HCT116 (cell line): ENCODE data around the gene TMEM121B. TPM values are rescaled to one million over a fixed set of nuclear protein-coding genes. Genes with fewer than 3 reads are reported as not detected.

ENCODE experiments used
- ATAC-seq: fragments of 200-7000 bp; cut with Tn5 transposase; 2 replicates; pipeline ENCODE4 v1.9.1; 2020; ENCODE audit warnings: mild to moderate bottlenecking, moderate library complexity
- BruUV-seq: library from RNA; stranded (reverse); fragments of 400-500 nt; replicated peaks from 2 replicates; lab custom pipeline; 2021; lab: Mats Ljungman, UMichigan
- CTCF ChIA-PET: fragments of 300-600 bp; sonication (Branson Sonifier 250); formaldehyde crosslinking; loops from one replicate; lab custom pipeline; 2021; ENCODE audit warnings: antibody characterized with exemption; lab: Charles Lee
- POLR2A ChIA-PET: fragments of 300-600, 350-600 bp; sonication (Branson Sonifier 250); formaldehyde crosslinking; loops from one replicate; lab custom pipeline; 2021; ENCODE audit warnings: antibody characterized with exemption; lab: Charles Lee
- RAD21 ChIA-PET, 2 experiments: fragments of 300-600 bp; sonication (Branson Sonifier 250); formaldehyde crosslinking; loops; one replicate each; lab custom pipeline; 2023; ENCODE audit warnings: low total read pairs in 2 of 2; ENCODE audit not compliant: uncharacterized antibody in 2 of 2, unreplicated experiment in 2 of 2, low non-redundant PET in 1 of 2; lab: Charles Lee
- DNase-seq: peaks from one replicate; pipeline ENCODE4 v3.0.0-alpha.2; 2010; ENCODE audit warnings: low read depth, low spot score
- H2AFZ ChIP-seq: fragments of 200-600 bp; shearing (Covaris generic), sonication (generic); 2 replicates; pipeline ENCODE4 v1.6.1; 2017; ENCODE audit warnings: low read depth, mixed run types, mixed read lengths, antibody characterized with exemption, low read length; ENCODE audit not compliant: poor library complexity, severe bottlenecking
- H3K27ac ChIP-seq: 2 replicates; pipeline ENCODE4 v1.5.1; 2012; ENCODE audit warnings: low read depth, low read length
- H3K27me3 ChIP-seq: fragments of 200-600 bp; sonication (generic); 2 replicates; pipeline ENCODE4 v1.6.1; 2016; ENCODE audit warnings: mixed run types, low read length, mixed read lengths; ENCODE audit not compliant: insufficient read depth
- H3K36me3 ChIP-seq, 2 experiments: fragments of 200-500 bp in 1 of 2; fragments of 200-600 bp in 1 of 2; sonication (Bioruptor generic) in 1 of 2; sonication (generic) in 1 of 2; 2 replicates each; pipeline versions ENCODE4 v1.5.1 to v1.6.1; 2014 to 2016; ENCODE audit warnings: low read length in 2 of 2, inconsistent platforms in 1 of 2, mixed read lengths in 1 of 2, mixed run types in 1 of 2; ENCODE audit not compliant: insufficient read depth in 2 of 2, control insufficient read depth in 1 of 2
- H3K4me1 ChIP-seq, 2 experiments: fragments of 200-600 bp in 1 of 2; sonication (generic) in 1 of 2; 2 replicates each; pipeline versions ENCODE4 v1.5.1 to v1.6.1; 2012 to 2017; ENCODE audit warnings: low read length in 2 of 2, inconsistent platforms in 1 of 2, mild to moderate bottlenecking in 1 of 2, mixed read lengths in 1 of 2, mixed run types in 1 of 2, moderate library complexity in 1 of 2; ENCODE audit not compliant: insufficient read depth in 2 of 2, control insufficient read depth in 1 of 2
- H3K4me2 ChIP-seq: fragments of 200-600 bp; sonication (generic); 2 replicates; pipeline ENCODE4 v1.6.1; 2017; ENCODE audit warnings: mixed run types, low read length, mixed read lengths
- H3K4me3 ChIP-seq, 2 experiments: fragments of 200-600 bp in 1 of 2; sonication (generic) in 1 of 2; replicated peaks in 1 of 2; 2 replicates each; pipeline ENCODE4 v1.5.1; 2011 to 2016; ENCODE audit warnings: low read length in 2 of 2, control low read depth in 1 of 2, low read depth in 1 of 2, mild to moderate bottlenecking in 1 of 2, mixed read lengths in 1 of 2, mixed run types in 1 of 2
- H3K79me2 ChIP-seq: fragments of 200-600 bp; sonication (generic); 2 replicates; pipeline ENCODE4 v1.6.1; 2017; ENCODE audit warnings: mild to moderate bottlenecking, mixed run types, low read length, moderate library complexity, mixed read lengths; ENCODE audit not compliant: insufficient read depth
- H3K9ac ChIP-seq: fragments of 200-600 bp; sonication (generic); 2 replicates; pipeline ENCODE4 v1.6.1; 2016; ENCODE audit warnings: low read length, mixed read lengths
- H3K9me2 ChIP-seq: fragments of 200-600 bp; sonication (generic), shearing (Covaris generic); 2 replicates; pipeline ENCODE4 v1.6.1; 2017; ENCODE audit warnings: mixed run types, mild to moderate bottlenecking, moderate library complexity; ENCODE audit not compliant: insufficient read depth
- H3K9me3 ChIP-seq, 2 experiments: fragments of 200-500 bp in 1 of 2; fragments of 200-600 bp in 1 of 2; sonication (Bioruptor generic) in 1 of 2; sonication (generic) in 1 of 2; 2 replicates each; pipeline ENCODE4 v1.6.1; 2014 to 2017; ENCODE audit warnings: low read length in 2 of 2, mixed read lengths in 2 of 2, inconsistent platforms in 1 of 2, low read depth in 1 of 2, mild to moderate bottlenecking in 1 of 2, mixed run types in 1 of 2, moderate library complexity in 1 of 2; ENCODE audit not compliant: control insufficient read depth in 1 of 2, insufficient read depth in 1 of 2
- H4K20me1 ChIP-seq: fragments of 200-600 bp; sonication (generic), shearing (Covaris generic); 2 replicates; pipeline ENCODE4 v1.6.1; 2017; ENCODE audit warnings: mixed run types, mild to moderate bottlenecking, moderate library complexity; ENCODE audit not compliant: insufficient read depth
- CEBPB ChIP-seq: IDR thresholded peaks from 2 replicates; pipeline ENCODE4 v1.6.1; 2012; ENCODE audit warnings: low read depth
- EGR1 ChIP-seq: IDR thresholded peaks from 2 replicates; pipeline ENCODE4 v1.6.1; 2012; ENCODE audit warnings: low read depth
- EZH2phosphoT487 ChIP-seq: fragments of 200-600 bp; IDR thresholded peaks from 2 replicates; pipeline ENCODE4 v1.6.1; 2018; ENCODE audit warnings: antibody characterized with exemption, borderline replicate concordance
- FOSL1 ChIP-seq: IDR thresholded peaks from 2 replicates; pipeline ENCODE4 v1.6.1; 2012; ENCODE audit warnings: low read depth
- JUND ChIP-seq: IDR thresholded peaks from 2 replicates; pipeline ENCODE4 v1.6.1; 2012
- POLR2A ChIP-seq: IDR thresholded peaks from 2 replicates; pipeline ENCODE4 v1.7.0; 2011; ENCODE audit warnings: borderline replicate concordance; ENCODE audit not compliant: insufficient read depth, insufficient read length; ENCODE audit errors: extremely low read depth
- SIN3A ChIP-seq: IDR thresholded peaks from 2 replicates; pipeline ENCODE4 v1.6.1; 2012; ENCODE audit warnings: low read depth
- TCF7L2 ChIP-seq: IDR thresholded peaks from 2 replicates; pipeline ENCODE4 v1.7.0; 2011; ENCODE audit warnings: borderline replicate concordance, inconsistent platforms; ENCODE audit not compliant: insufficient read depth, insufficient read length; ENCODE audit errors: extremely low read depth
- YY1 ChIP-seq: IDR thresholded peaks from 2 replicates; pipeline ENCODE4 v1.6.1; 2011; ENCODE audit warnings: low read length, low read depth, moderate library complexity, mild to moderate bottlenecking; ENCODE audit not compliant: insufficient replicate concordance; ENCODE audit errors: extremely low read depth
- intact Hi-C: fragments of 100-400 bp; cut with micrococcal nuclease; formaldehyde crosslinking; loops from 2 replicates; pipeline ENCODE4 v1.10.0; 2022
- total RNA-seq: library from RNA; stranded (reverse); gene quantifications from one replicate; pipeline ENCODE4 v1.2.1, GENCODE V29; 2021; ENCODE audit not compliant: unreplicated experiment
- TF ChIP-seq, protein P1 (sequence below): IDR thresholded peaks from 2 replicates; pipeline ENCODE4 v1.6.1; 2011; ENCODE audit warnings: mild to moderate bottlenecking, low read length, moderate library complexity; ENCODE audit not compliant: insufficient replicate concordance; ENCODE audit errors: extremely low read depth
- TF ChIP-seq, protein P2 (sequence below): IDR thresholded peaks from 2 replicates; pipeline ENCODE4 v1.6.1; 2012; ENCODE audit warnings: low read depth

TMEM121B gene
- total RNA-seq, 1 experiment from 2014 or later: 0.57 TPM

- H3K9ac ChIP-seq: no peak overlapping the region
- no peak overlapping the region for H3K4me3 ChIP-seq
- H4K20me1 ChIP-seq: no peaks in the 10 kb centered on the region
- H3K79me2 ChIP-seq: peaks cover 38% of the 10 kb centered on the region
- H3K9me3 ChIP-seq: no peaks in the 10 kb centered on the region
- H3K9me2 ChIP-seq: no peaks in the 10 kb centered on the region
- H2AFZ ChIP-seq: no peak overlapping the region
- TF ChIP-seq EZH2phosphoT487 (no peak), TCF7L2 (no peak), EGR1 (no peak)
- TF ChIP-seq, protein P1, sequence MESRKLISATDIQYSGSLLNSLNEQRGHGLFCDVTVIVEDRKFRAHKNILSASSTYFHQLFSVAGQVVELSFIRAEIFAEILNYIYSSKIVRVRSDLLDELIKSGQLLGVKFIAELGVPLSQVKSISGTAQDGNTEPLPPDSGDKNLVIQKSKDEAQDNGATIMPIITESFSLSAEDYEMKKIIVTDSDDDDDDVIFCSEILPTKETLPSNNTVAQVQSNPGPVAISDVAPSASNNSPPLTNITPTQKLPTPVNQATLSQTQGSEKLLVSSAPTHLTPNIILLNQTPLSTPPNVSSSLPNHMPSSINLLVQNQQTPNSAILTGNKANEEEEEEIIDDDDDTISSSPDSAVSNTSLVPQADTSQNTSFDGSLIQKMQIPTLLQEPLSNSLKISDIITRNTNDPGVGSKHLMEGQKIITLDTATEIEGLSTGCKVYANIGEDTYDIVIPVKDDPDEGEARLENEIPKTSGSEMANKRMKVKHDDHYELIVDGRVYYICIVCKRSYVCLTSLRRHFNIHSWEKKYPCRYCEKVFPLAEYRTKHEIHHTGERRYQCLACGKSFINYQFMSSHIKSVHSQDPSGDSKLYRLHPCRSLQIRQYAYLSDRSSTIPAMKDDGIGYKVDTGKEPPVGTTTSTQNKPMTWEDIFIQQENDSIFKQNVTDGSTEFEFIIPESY: no peak
- no TSS peak for BruUV-seq
- ChIA-PET RAD21 (no interaction called here), CTCF (interaction anchor here (1.4 kb wide), 1 partner anchor 26 kb away, joined by 5 read pairs; no protein-coding TSS in a partner anchor), POLR2A (interaction anchor here (0.8 kb wide), 1 partner anchor 12 kb away, joined by 3 read pairs; no protein-coding TSS in a partner anchor)
- H3K4me1 ChIP-seq: no peaks in the 10 kb centered on the region
- H3K27ac ChIP-seq: no peak overlapping the region
- no peaks in the 10 kb centered on the region for H3K27me3 ChIP-seq
- intact Hi-C loops: no loop called here
- peaks cover 28 to 33% of the 10 kb centered on the region in 2 experiments; a peak in 3 of 4 replicates for H3K36me3 ChIP-seq
- no peak overlapping the region for H3K4me2 ChIP-seq
- ATAC-seq (no peak), DNase-seq (no peak)
Measured at GRCh38 chr22:17145021-17145680, 24.0 kb upstream of the TMEM121B start.

- RAD21 ChIA-PET: no interaction called here
- intact Hi-C loops: no loop called here
- H3K4me1 ChIP-seq: no peaks in the 10 kb centered on the region
- no peak overlapping the region for H3K4me3 ChIP-seq
- CTCF ChIA-PET: no interaction called here
- peaks cover 28 to 32% of the 10 kb centered on the region in 2 experiments; a peak in 3 of 4 replicates for H3K36me3 ChIP-seq
- H3K27me3 ChIP-seq: no peaks in the 10 kb centered on the region
- TF ChIP-seq TCF7L2 (no peak), SIN3A (no peak), EGR1 (no peak), YY1 (no peak), CEBPB (no peak), FOSL1 (no peak), JUND (no peak), POLR2A (no peak)
- TF ChIP-seq, protein P2, sequence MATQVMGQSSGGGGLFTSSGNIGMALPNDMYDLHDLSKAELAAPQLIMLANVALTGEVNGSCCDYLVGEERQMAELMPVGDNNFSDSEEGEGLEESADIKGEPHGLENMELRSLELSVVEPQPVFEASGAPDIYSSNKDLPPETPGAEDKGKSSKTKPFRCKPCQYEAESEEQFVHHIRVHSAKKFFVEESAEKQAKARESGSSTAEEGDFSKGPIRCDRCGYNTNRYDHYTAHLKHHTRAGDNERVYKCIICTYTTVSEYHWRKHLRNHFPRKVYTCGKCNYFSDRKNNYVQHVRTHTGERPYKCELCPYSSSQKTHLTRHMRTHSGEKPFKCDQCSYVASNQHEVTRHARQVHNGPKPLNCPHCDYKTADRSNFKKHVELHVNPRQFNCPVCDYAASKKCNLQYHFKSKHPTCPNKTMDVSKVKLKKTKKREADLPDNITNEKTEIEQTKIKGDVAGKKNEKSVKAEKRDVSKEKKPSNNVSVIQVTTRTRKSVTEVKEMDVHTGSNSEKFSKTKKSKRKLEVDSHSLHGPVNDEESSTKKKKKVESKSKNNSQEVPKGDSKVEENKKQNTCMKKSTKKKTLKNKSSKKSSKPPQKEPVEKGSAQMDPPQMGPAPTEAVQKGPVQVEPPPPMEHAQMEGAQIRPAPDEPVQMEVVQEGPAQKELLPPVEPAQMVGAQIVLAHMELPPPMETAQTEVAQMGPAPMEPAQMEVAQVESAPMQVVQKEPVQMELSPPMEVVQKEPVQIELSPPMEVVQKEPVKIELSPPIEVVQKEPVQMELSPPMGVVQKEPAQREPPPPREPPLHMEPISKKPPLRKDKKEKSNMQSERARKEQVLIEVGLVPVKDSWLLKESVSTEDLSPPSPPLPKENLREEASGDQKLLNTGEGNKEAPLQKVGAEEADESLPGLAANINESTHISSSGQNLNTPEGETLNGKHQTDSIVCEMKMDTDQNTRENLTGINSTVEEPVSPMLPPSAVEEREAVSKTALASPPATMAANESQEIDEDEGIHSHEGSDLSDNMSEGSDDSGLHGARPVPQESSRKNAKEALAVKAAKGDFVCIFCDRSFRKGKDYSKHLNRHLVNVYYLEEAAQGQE: no peak
- H3K9me3 ChIP-seq: no peaks in the 10 kb centered on the region
- no peak overlapping the region for H3K27ac ChIP-seq
- no peaks in the 10 kb centered on the region for H3K9me2 ChIP-seq
- no peak overlapping the region for H3K9ac ChIP-seq
- H3K79me2 ChIP-seq: peaks cover 25% of the 10 kb centered on the region
- H2AFZ ChIP-seq: no peak overlapping the region
- H4K20me1 ChIP-seq: no peaks in the 10 kb centered on the region
- POLR2A ChIA-PET: no interaction called here
- no peak overlapping the region for H3K4me2 ChIP-seq
- BruUV-seq: no TSS peak
- no peak for ATAC-seq
- no peak for DNase-seq
Measured at GRCh38 chr22:17143826-17144225, 22.7 kb upstream of the TMEM121B start.
